Transverse colon (tissue), 4 donors: ENCODE results near the gene CYSRT1. TPM values are rescaled to one million over a fixed set of nuclear protein-coding genes. Genes with fewer than 3 reads are reported as not detected.
"Not testable (repeated sequence)": the region's sequence is repeated elsewhere in the genome, so short reads cannot be mapped to it uniquely, and the experiment has no call there.

ENCODE experiments used
- DNase-seq: peaks from one replicate; pipeline ENCODE4 v3.0.0-alpha.2; 2019
- H3K27ac ChIP-seq, 4 donors: fragments of 200-600 bp; sonication (generic); 2 replicates each; pipeline ENCODE4 v1.5.1; 2016 to 2018; ENCODE audit warnings: inconsistent platforms in 4 of 4
- H3K27me3 ChIP-seq: fragments of 200-600 bp; sonication (generic); 2 replicates; pipeline ENCODE4 v1.5.1; 2017; ENCODE audit warnings: inconsistent platforms
- H3K36me3 ChIP-seq, 4 donors: fragments of 200-600 bp; sonication (generic); 2 replicates each; pipeline ENCODE4 v1.5.1; 2017 to 2019; ENCODE audit warnings: inconsistent platforms in 4 of 4
- H3K4me1 ChIP-seq, 4 donors: fragments of 200-600 bp; sonication (generic); 2 replicates each; pipeline ENCODE4 v1.5.1; 2017 to 2020; ENCODE audit warnings: inconsistent platforms in 4 of 4
- H3K4me3 ChIP-seq, 4 donors: fragments of 200-600 bp; sonication (generic); 1 replicate in 1 of 4; 2 replicates in 3 of 4; pipeline versions ENCODE4 v1.5.1 to v1.6.1; 2017 to 2019; ENCODE audit warnings: inconsistent platforms in 4 of 4
- H3K9me3 ChIP-seq, 2 donors: fragments of 200-600 bp; sonication (generic); 2 replicates each; pipeline ENCODE4 v1.5.1; 2017 to 2019; ENCODE audit warnings: inconsistent platforms in 2 of 2
- EP300 ChIP-seq: sonication (generic); formaldehyde crosslinking; IDR thresholded peaks from one replicate; pipeline ENCODE4 v1.6.1; 2017; ENCODE audit warnings: antibody characterized with exemption, low read depth
- POLR2A ChIP-seq: fragments of 450-650 bp; IDR thresholded peaks from one replicate; pipeline ENCODE4 v1.6.1; 2016; ENCODE audit warnings: antibody characterized with exemption, mild to moderate bottlenecking, moderate library complexity
- POLR2AphosphoS5 ChIP-seq, 3 donors: sonication (generic); formaldehyde crosslinking; IDR thresholded peaks; one replicate each; pipeline ENCODE4 v1.6.1; 2016; ENCODE audit warnings: antibody characterized with exemption in 3 of 3
- WGBS, 2 donors: methylation state at CpG; one replicate each; pipeline ENCODE4 v1.1.5; 2018; ENCODE audit warnings: low coverage in 1 of 2; 5-methylcytosine and 5-hydroxymethylcytosine counted together
- in situ Hi-C, 4 donors: fragments of 200-750 bp; cut with MboI; loops; one replicate each; pipeline versions ENCODE4 v1.15.0 to v1.15.1; 2017; ENCODE audit warnings: low sequenced_read_pairs in 3 of 4, low pct_ligation_motif_present in 1 of 4, low pct_unique_long_range_greater_than_20kb in 1 of 4
- intact Hi-C: fragments of 100-400 bp; cut with DNase I; formaldehyde crosslinking; loops from one replicate; pipeline ENCODE4 v1.15.1; 2023; ENCODE audit warnings: low total_unique reads
- total RNA-seq, 4 donors: library from RNA; depleted of rRNA; stranded (reverse); fragments of >200 nt; gene quantifications; one replicate each; pipeline ENCODE4 v1.1.0, GENCODE V29; 2016
- TF ChIP-seq, protein P1 (sequence below), 5 experiments: fragments of 200-600 bp in 3 of 5; fragments of 450-650 bp in 2 of 5; sonication (generic) in 3 of 5; IDR thresholded peaks; 1 replicate in 2 of 5; 2 replicates in 3 of 5; pipeline ENCODE4 v1.5.1; 2016 to 2017; ENCODE audit warnings: antibody characterized with exemption in 5 of 5, inconsistent platforms in 3 of 5, mild to moderate bottlenecking in 2 of 5, moderate library complexity in 1 of 5

CYSRT1 gene
- total RNA-seq, 4 donors from 2014 or later = not detected

DNA sequence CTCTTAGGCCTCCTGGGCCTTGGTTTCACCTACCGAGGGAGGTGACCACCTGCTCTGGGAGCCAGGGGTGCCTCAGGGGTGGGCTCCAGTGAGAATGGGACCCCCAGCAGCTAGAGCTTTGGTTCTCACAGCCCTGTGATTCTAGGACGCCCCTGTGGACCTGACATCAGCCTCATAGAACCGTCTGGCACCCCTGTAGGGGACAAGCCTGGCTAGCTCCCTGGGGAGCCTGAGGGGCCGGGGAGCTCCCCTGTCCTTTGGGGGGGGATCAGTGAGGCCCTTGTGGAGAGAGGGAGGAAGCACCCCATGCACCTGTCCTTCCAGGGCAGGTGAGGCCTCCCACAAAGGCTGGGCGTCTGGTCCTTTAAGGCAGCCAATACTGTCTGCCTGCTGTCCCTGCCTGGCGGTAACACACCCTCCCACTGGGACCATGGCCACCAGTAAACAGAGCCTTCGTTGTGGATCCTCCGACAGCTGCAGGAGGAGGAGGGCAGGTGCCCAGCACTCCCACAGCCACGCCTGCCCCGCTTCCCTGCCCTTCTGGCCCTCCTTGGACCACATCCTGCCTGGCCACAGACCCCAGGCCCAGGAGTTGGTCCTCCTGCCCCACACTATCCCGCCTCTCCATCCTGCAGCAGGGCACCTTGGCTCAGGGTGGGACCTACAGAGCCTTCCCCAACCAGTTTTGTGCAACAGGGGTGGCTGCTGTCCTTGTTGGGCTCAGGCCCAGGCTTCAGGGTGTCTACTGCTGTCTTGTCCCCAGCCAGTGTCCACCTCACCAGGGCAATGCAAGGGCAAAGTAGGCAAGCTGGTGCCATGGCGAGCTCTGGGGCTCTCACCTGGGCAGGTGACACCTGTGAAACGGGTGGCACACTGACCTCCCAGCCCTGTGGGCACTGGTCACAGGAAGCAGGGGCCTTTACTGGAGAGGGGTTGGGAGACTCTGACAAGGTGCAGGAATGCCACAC lies 13.1 kb downstream of the CYSRT1 start:
- H3K4me3 ChIP-seq = no peak overlapping the region
- peak; percentile 75 for DNase-seq

DNA sequence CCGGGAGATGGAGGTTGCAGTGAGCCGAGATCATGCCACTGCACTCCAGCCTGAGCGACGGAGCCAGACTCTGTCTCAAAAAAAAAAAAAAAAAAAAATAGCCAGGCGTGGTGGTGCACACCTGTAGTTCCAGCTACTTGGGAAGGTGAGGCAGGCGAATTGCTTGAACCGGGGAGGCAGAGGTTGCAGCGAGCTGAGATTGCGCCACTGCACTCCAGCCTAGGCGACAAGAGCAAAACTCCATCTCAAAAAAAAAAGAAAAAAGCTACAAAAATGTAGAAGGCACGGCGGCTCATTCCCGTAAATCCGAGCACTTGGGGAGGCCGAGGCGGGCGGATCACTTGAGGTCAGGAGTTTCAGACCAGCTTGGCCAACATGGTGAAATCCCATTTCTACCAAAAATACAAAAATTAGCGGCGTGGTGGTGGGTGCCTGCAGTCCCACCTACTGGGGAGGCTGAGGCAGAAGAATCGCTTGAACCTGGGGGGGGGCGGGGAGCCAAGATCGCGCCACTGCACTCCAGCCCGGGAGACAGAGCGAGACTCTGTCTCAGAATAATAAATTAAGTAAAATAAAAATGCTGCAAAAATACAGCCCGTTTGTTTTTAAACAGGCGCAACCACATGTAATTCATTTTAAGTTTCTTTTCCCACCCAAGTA lies 14.7 kb downstream of the CYSRT1 start:
- in situ Hi-C loops = loop anchor here in 1 of 4 donors (10.0 kb wide), 1 partner anchor 115 kb away; no protein-coding TSS in a partner anchor
- H3K36me3 ChIP-seq, H3K9me3 ChIP-seq, intact Hi-C loops, H3K27me3 ChIP-seq, DNase-seq: not testable (repeated sequence)
- Histone ChIP-seq H3K4me1 (peaks cover 44 to 65% (median 56%) of the 10 kb centered on the region in 4 donors), H3K4me3 (peak overlapping the region; percentile 42 to 78 (median 70)), H3K27ac (peak overlapping the region; percentile 99 to 100 (median 100))
- 30 to 34% methylated on average over 18 to 27 of the region's 27 CpGs for WGBS, 2 donors

More for the DNA sequence above, 13.1 kb downstream of the CYSRT1 start:
- H3K27me3 ChIP-seq = peaks cover 20% of the 10 kb centered on the region
- intact Hi-C loops = no loop called here
- 57% methylated on average over 7 of the region's 13 CpGs; no CpG with 5 or more reads in 1 of the 2 donors for WGBS, 2 donors
- peaks cover 0 to 5% (median 0%) of the 10 kb centered on the region in 4 donors for H3K36me3 ChIP-seq
- peak overlapping the region; percentile 99 to 100 (median 100) for H3K27ac ChIP-seq
- no peaks in the 10 kb centered on the region for H3K9me3 ChIP-seq
- no peak for TF ChIP-seq EP300
- TF ChIP-seq POLR2AphosphoS5 (IDR thresholded peaks at IDR 0.05) = peak; percentile 57 to 77 (median 76)
- TF ChIP-seq, protein P1, sequence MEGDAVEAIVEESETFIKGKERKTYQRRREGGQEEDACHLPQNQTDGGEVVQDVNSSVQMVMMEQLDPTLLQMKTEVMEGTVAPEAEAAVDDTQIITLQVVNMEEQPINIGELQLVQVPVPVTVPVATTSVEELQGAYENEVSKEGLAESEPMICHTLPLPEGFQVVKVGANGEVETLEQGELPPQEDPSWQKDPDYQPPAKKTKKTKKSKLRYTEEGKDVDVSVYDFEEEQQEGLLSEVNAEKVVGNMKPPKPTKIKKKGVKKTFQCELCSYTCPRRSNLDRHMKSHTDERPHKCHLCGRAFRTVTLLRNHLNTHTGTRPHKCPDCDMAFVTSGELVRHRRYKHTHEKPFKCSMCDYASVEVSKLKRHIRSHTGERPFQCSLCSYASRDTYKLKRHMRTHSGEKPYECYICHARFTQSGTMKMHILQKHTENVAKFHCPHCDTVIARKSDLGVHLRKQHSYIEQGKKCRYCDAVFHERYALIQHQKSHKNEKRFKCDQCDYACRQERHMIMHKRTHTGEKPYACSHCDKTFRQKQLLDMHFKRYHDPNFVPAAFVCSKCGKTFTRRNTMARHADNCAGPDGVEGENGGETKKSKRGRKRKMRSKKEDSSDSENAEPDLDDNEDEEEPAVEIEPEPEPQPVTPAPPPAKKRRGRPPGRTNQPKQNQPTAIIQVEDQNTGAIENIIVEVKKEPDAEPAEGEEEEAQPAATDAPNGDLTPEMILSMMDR (IDR thresholded peaks at IDR 0.05) = peak in 1 of 5 experiments; percentile 21
- peak; percentile 48 for TF ChIP-seq POLR2A
- peaks cover 44 to 64% (median 50%) of the 10 kb centered on the region in 4 donors for H3K4me1 ChIP-seq
- in situ Hi-C loops = loop anchor here in 1 of 4 donors (10.0 kb wide), 1 partner anchor 113 kb away; no protein-coding TSS in a partner anchor

DNA sequence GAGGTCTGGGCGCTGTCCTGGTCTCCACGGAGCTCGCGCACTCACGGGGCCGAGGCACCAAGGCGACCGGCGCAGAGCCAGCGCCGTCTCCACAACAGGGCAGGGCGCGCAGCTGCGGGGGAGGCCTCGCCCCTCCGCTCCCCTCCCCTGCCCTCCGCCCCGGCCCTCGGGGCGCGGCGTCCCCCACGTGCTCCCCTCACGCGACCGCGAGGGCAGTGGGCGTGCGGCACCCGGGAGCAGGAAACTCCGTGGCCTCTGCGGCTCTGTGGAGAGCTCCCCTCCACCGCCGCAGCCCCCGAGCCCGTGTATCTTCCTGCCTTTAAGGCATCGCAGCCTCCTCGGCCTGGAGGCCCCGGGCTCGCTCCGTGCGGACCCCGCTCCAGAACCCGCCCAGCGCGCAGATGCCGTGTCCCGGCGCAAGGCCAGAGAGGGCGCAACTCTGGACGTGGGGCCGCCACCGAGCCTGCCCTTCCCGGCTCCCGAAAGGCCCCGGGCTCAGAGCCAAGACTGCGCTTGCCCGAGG lies 15.4 kb downstream of the CYSRT1 start:
- H3K27me3 ChIP-seq = no peaks in the 10 kb centered on the region
- peak overlapping the region; percentile 42 to 78 (median 70) for H3K4me3 ChIP-seq
- peaks cover 44 to 65% (median 56%) of the 10 kb centered on the region in 4 donors for H3K4me1 ChIP-seq
- peak overlapping the region; percentile 99 to 100 (median 100) for H3K27ac ChIP-seq
- TF ChIP-seq POLR2AphosphoS5 (IDR thresholded peaks at IDR 0.05) = peak; percentile 20 to 63 (median 60)
- TF ChIP-seq POLR2A = peak; percentile 56
- TF ChIP-seq EP300 = no peak
- TF ChIP-seq, protein P1 (IDR thresholded peaks at IDR 0.05) = peak in 1 of 5 experiments; percentile 6
- intact Hi-C loops = no loop called here
- peaks cover 0 to 5% (median 0%) of the 10 kb centered on the region in 4 donors for H3K36me3 ChIP-seq
- peak; percentile 83 for DNase-seq
- 1% methylated on average over 55 of the region's 58 CpGs; no CpG with 5 or more reads in 1 of the 2 donors for WGBS, 2 donors
- H3K9me3 ChIP-seq = no peaks in the 10 kb centered on the region
- in situ Hi-C loops = no loop called here

DNA sequence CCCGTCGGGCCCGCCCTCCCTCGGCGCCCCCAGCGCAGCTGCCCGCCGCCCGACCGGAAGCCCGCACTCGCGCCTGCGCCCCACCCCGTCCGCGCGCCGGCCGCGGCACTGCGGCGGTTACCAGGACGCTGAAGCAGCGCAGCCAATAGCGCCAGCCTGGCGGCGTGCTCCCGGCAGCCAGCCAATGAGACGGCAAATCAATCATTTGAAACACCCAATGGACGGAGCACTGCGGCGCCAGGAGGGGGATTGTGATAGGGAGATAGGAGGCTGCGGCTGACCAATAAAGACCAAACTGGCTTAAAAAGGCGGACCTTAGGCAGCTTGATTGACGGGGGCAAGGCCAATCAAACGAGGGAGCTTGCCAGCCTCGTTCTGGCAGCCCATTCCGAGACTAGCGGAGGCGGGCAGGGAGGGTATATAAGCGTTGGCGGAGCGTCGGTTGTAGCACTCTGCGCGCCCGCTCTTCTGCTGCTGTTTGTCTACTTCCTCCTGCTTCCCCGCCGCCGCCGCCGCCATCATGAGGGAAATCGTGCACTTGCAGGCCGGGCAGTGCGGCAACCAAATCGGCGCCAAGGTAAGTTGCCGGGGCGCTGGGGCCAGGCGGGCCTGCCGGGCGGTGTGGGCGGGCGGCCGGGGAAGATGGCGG lies 16.0 kb downstream of the CYSRT1 start, which contains the start of gene TUBB4B:
TUBB4B (plus strand) TSS at position 447 of the 649 bp plus-strand sequence; CDS start at position 521, 74 bp downstream.
- Histone ChIP-seq H3K27me3 (no peaks in the 10 kb centered on the region), H3K9me3 (no peaks in the 10 kb centered on the region), H3K27ac (peak within 1 kb of the TSS; percentile 99 to 100 (median 100)), H3K36me3 (peaks cover 0 to 5% (median 0%) of the 10 kb centered on the region in 4 donors), H3K4me3 (peak within 1 kb of the TSS; percentile 67 to 95 (median 82)), H3K4me1 (peaks cover 43 to 64% (median 54%) of the 10 kb centered on the region in 4 donors)
- intact Hi-C loops (no loop called here), in situ Hi-C loops (no loop called here)
- peak; percentile 100 for TF ChIP-seq POLR2A
- TF ChIP-seq, protein P1 (IDR thresholded peaks at IDR 0.05) = peak in 1 of 5 experiments; percentile 13
- TF ChIP-seq POLR2AphosphoS5 (IDR thresholded peaks at IDR 0.05) = peak; percentile 99 to 100 (median 100)
- TF ChIP-seq EP300 = no peak
- 1% methylated on average over 56 of the region's 67 CpGs; no CpG with 5 or more reads in 1 of the 2 donors for WGBS, 2 donors
- DNase-seq = peak; percentile 99
